CD8-positive, alpha-beta memory T cell (primary cell): ENCODE measurements around the gene GCK. TPM values are rescaled to one million over a fixed set of nuclear protein-coding genes. Genes with fewer than 3 reads are reported as not detected.
"Not testable (repeated sequence)": the region's sequence is repeated elsewhere in the genome, so short reads cannot be mapped to it uniquely, and the experiment has no call there.

Experiments used
- CTCF ChIA-PET: fragments of 350-600 bp; sonication (Branson Sonifier 250); formaldehyde crosslinking; loops from one replicate; lab custom pipeline; 2021; ENCODE audit warnings: antibody characterized with exemption; lab: Charles Lee
- POLR2A ChIA-PET: fragments of 350-600 bp; sonication (Branson Sonifier 250); formaldehyde crosslinking; loops from one replicate; lab custom pipeline; 2021; ENCODE audit warnings: antibody characterized with exemption; lab: Charles Lee
- DNase-seq, 5 donors: peaks; one replicate each; pipeline versions ENCODE4 v3.0.0 to v3.0.0-alpha.2; 2020 to 2022; ENCODE audit warnings: mixed read lengths in 1 of 5
- H3K27ac ChIP-seq: one replicate; pipeline ENCODE4 v1.7.0; 2013; ENCODE audit warnings: low read depth, mild to moderate bottlenecking, low read length, moderate library complexity
- H3K27me3 ChIP-seq: 2 replicates; pipeline ENCODE4 v1.7.0; 2013; ENCODE audit warnings: low read length, mild to moderate bottlenecking; ENCODE audit not compliant: insufficient read depth, poor library complexity, severe bottlenecking
- H3K36me3 ChIP-seq: 2 replicates; pipeline ENCODE4 v1.7.0; 2013; ENCODE audit warnings: mild to moderate bottlenecking, low read length, moderate library complexity; ENCODE audit not compliant: insufficient read depth
- H3K4me1 ChIP-seq: 2 replicates; pipeline ENCODE4 v1.7.0; 2013; ENCODE audit warnings: mild to moderate bottlenecking, low read length, moderate library complexity; ENCODE audit not compliant: insufficient read depth
- H3K4me3 ChIP-seq: 2 replicates; pipeline ENCODE4 v1.7.0; 2013; ENCODE audit warnings: mild to moderate bottlenecking, low read length
- H3K9me3 ChIP-seq: 2 replicates; pipeline ENCODE4 v1.7.0; 2013; ENCODE audit warnings: mild to moderate bottlenecking, low read length
- H3K27ac Mint-ChIP-seq, 8 donors: one replicate each; pipeline ENCODE4 v1.8.0; 2020 to 2021; ENCODE audit warnings: mixed read lengths in 8 of 8, mild to moderate bottlenecking in 6 of 8, inconsistent platforms in 3 of 8, moderate library complexity in 3 of 8
- H3K27me3 Mint-ChIP-seq, 2 donors: one replicate each; pipeline ENCODE4 v1.8.0; 2020 to 2021; ENCODE audit warnings: mixed read lengths in 2 of 2, mild to moderate bottlenecking in 1 of 2, moderate library complexity in 1 of 2
- H3K36me3 Mint-ChIP-seq, 3 donors: one replicate each; pipeline ENCODE4 v1.8.0; 2020 to 2021; ENCODE audit warnings: mixed read lengths in 3 of 3, inconsistent platforms in 1 of 3, mild to moderate bottlenecking in 1 of 3
- H3K4me1 Mint-ChIP-seq, 3 donors: one replicate each; pipeline ENCODE4 v1.8.0; 2020 to 2021; ENCODE audit warnings: mixed read lengths in 3 of 3, inconsistent platforms in 1 of 3, mild to moderate bottlenecking in 1 of 3
- H3K4me3 Mint-ChIP-seq, 7 donors: one replicate each; pipeline ENCODE4 v1.8.0; 2020 to 2021; ENCODE audit warnings: mixed read lengths in 7 of 7, mild to moderate bottlenecking in 6 of 7, moderate library complexity in 4 of 7, inconsistent platforms in 2 of 7
- H3K9me3 Mint-ChIP-seq, 5 donors: one replicate each; pipeline ENCODE4 v1.8.0; 2020 to 2022; ENCODE audit warnings: mixed read lengths in 5 of 5, mild to moderate bottlenecking in 3 of 5, moderate library complexity in 2 of 5, inconsistent platforms in 1 of 5
- polyA plus RNA-seq: library from polyadenylated mRNA; unstranded; fragments of 300-500 nt; fragmentation: Illumina TruSeq; gene quantifications from one replicate; pipeline ENCODE4 v1.2.3, GENCODE V29; 2021
- total RNA-seq, 2 experiments: library from RNA; stranded (reverse); gene quantifications; one replicate each; pipeline ENCODE4 v1.2.3, GENCODE V29; 2021

The GCK gene
- total and polyA plus RNA-seq, 3 experiments from 2014 or later: 0.46 to 1.8 (median 1.0) TPM

GRCh38 chr7:44131173-44132029, 57.8 kb downstream of the GCK start:
- no peaks in the 10 kb centered on the region for H3K9me3 Mint-ChIP-seq
- Histone ChIP-seq H3K4me3 (no peak overlapping the region), H3K27ac (no peak overlapping the region), H3K36me3 (no peaks in the 10 kb centered on the region), H3K4me1 (no peaks in the 10 kb centered on the region), H3K27me3 (no peaks in the 10 kb centered on the region), H3K9me3 (no peaks in the 10 kb centered on the region)
- ChIA-PET POLR2A (no interaction called here), CTCF (interaction anchor here (0.9 kb wide), 1 partner anchor 50 kb away, joined by 3 read pairs; no protein-coding TSS in a partner anchor)
- peaks cover 0 to 9% of the 10 kb centered on the region in 2 donors for H3K27me3 Mint-ChIP-seq
- DNase-seq: no peak
- H3K4me1 Mint-ChIP-seq: no peaks in the 10 kb centered on the region
- H3K36me3 Mint-ChIP-seq: peaks cover 0 to 2% (median 0%) of the 10 kb centered on the region in 3 donors
- H3K4me3 Mint-ChIP-seq: no peak overlapping the region
- no peak overlapping the region for H3K27ac Mint-ChIP-seq

- CTCF ChIA-PET: interaction anchor here (0.9 kb wide), 1 partner anchor 12 kb away, joined by 3 read pairs; no protein-coding TSS in a partner anchor
- DNase-seq: no peak
- Histone ChIP-seq H3K27ac (no peak overlapping the region), H3K36me3 (no peaks in the 10 kb centered on the region), H3K9me3 (no peaks in the 10 kb centered on the region), H3K4me1 (peaks cover 3% of the 10 kb centered on the region), H3K4me3 (no peak overlapping the region), H3K27me3 (no peaks in the 10 kb centered on the region)
- Mint-ChIP-seq H3K9me3 (no peaks in the 10 kb centered on the region), H3K4me1 (peaks cover 3 to 4% (median 4%) of the 10 kb centered on the region in 3 donors), H3K27me3 (peaks cover 0 to 4% of the 10 kb centered on the region in 2 donors), H3K36me3 (peaks cover 0 to 2% (median 1%) of the 10 kb centered on the region in 3 donors), H3K27ac (peak overlapping the region in 1 of 8 donors; percentile 70), H3K4me3 (no peak overlapping the region)
- POLR2A ChIA-PET: no interaction called here
Observed at GRCh38 chr7:44128721-44129582, 60.3 kb downstream of the GCK start.

- Mint-ChIP-seq H3K4me3 (peak overlapping the region in 1 of 7 donors; percentile 60), H3K27me3 (peaks cover 0 to 4% of the 10 kb centered on the region in 2 donors), H3K4me1 (peaks cover 11 to 20% (median 14%) of the 10 kb centered on the region in 3 donors), H3K9me3 (no peaks in the 10 kb centered on the region), H3K27ac (peak overlapping the region in 1 of 8 donors; percentile 19), H3K36me3 (peaks cover 0 to 8% (median 2%) of the 10 kb centered on the region in 3 donors)
- H3K4me3 ChIP-seq: no peak overlapping the region
- peaks cover 13% of the 10 kb centered on the region for H3K4me1 ChIP-seq
- no peak overlapping the region for H3K27ac ChIP-seq
- no peaks in the 10 kb centered on the region for H3K9me3 ChIP-seq
- H3K27me3 ChIP-seq: no peaks in the 10 kb centered on the region
- ChIA-PET POLR2A (no interaction called here), CTCF (no interaction called here)
- DNase-seq: no peak
- no peaks in the 10 kb centered on the region for H3K36me3 ChIP-seq
Observed at GRCh38 chr7:44127161-44127560, 62.1 kb downstream of the GCK start.

- CTCF ChIA-PET, POLR2A ChIA-PET: not testable (repeated sequence)
Observed at GRCh38 chr7:44126574-44126973, 62.7 kb downstream of the GCK start.

GRCh38 chr7:44124822-44125202, 64.4 kb downstream of the GCK start:
- Mint-ChIP-seq H3K27ac (peak overlapping the region in 7 of 8 donors; percentile 41 to 97 (median 79)), H3K36me3 (peaks cover 0 to 23% (median 2%) of the 10 kb centered on the region in 3 donors), H3K4me3 (peak overlapping the region; percentile 30 to 96 (median 91)), H3K9me3 (no peaks in the 10 kb centered on the region), H3K27me3 (peaks cover 0 to 4% of the 10 kb centered on the region in 2 donors), H3K4me1 (peaks cover 18 to 42% (median 25%) of the 10 kb centered on the region in 3 donors)
- Histone ChIP-seq H3K27ac (no peak overlapping the region), H3K36me3 (no peaks in the 10 kb centered on the region), H3K4me3 (no peak overlapping the region), H3K27me3 (no peaks in the 10 kb centered on the region), H3K4me1 (peaks cover 15% of the 10 kb centered on the region), H3K9me3 (no peaks in the 10 kb centered on the region)
- no peak for DNase-seq
- CTCF ChIA-PET: no interaction called here
- POLR2A ChIA-PET: no interaction called here

More at GRCh38 chr7:44126574-44126973, 62.7 kb downstream of the GCK start:
- Mint-ChIP-seq H3K27ac (peak overlapping the region in 2 of 8 donors; percentile 17 to 19), H3K4me3 (peak overlapping the region in 1 of 7 donors; percentile 73), H3K4me1 (peaks cover 12 to 26% (median 16%) of the 10 kb centered on the region in 3 donors)
- not testable (repeated sequence) for H3K9me3 Mint-ChIP-seq, H3K4me3 ChIP-seq, H3K27ac ChIP-seq, H3K36me3 Mint-ChIP-seq, H3K27me3 ChIP-seq, H3K36me3 ChIP-seq, DNase-seq, H3K27me3 Mint-ChIP-seq, H3K9me3 ChIP-seq
- H3K4me1 ChIP-seq: peaks cover 15% of the 10 kb centered on the region

GRCh38 chr7:44123190-44124003, 65.8 kb downstream of the GCK start, which contains the start of gene POLD2:
Gene POLD2 (minus strand): TSS chr7:44123548. CDS start chr7:44122053, 1,495 bp downstream.
- H3K9me3 Mint-ChIP-seq: no peaks in the 10 kb centered on the region
- peak within 1 kb of the TSS; percentile 93 for H3K4me3 ChIP-seq
- H3K27me3 Mint-ChIP-seq: no peaks in the 10 kb centered on the region
- H3K27me3 ChIP-seq: no peaks in the 10 kb centered on the region
- ChIA-PET CTCF (interaction anchor here (0.7 to 1.1 kb wide), 4 partner anchors 12 to 104 kb away, joined by 3 read pairs; no protein-coding TSS in a partner anchor), POLR2A (interaction anchor here (1.1 to 2.0 kb wide), 2 partner anchors 42 to 78 kb away, joined by 3 to 6 read pairs; no protein-coding TSS in a partner anchor)
- H3K4me1 Mint-ChIP-seq: peaks cover 20 to 52% (median 28%) of the 10 kb centered on the region in 3 donors
- peak; percentile 96 to 98 (median 96) for DNase-seq
- H3K36me3 Mint-ChIP-seq: peaks cover 0 to 35% (median 4%) of the 10 kb centered on the region in 3 donors
- H3K4me3 Mint-ChIP-seq: peak within 1 kb of the TSS; percentile 87 to 96 (median 92)
- H3K9me3 ChIP-seq: no peaks in the 10 kb centered on the region
- peak within 1 kb of the TSS; percentile 78 to 99 (median 90) for H3K27ac Mint-ChIP-seq
- H3K4me1 ChIP-seq: peaks cover 15% of the 10 kb centered on the region
- H3K36me3 ChIP-seq: no peaks in the 10 kb centered on the region
- peak within 1 kb of the TSS; percentile 83 for H3K27ac ChIP-seq

- H3K4me1 Mint-ChIP-seq: peaks cover 20 to 56% (median 28%) of the 10 kb centered on the region in 3 donors
- H3K27ac Mint-ChIP-seq: peak overlapping the region in 7 of 8 donors; percentile 73 to 99 (median 86)
- peak overlapping the region; percentile 87 to 96 (median 92) for H3K4me3 Mint-ChIP-seq
- Histone ChIP-seq H3K4me3 (peak overlapping the region; percentile 93), H3K36me3 (no peaks in the 10 kb centered on the region), H3K9me3 (no peaks in the 10 kb centered on the region), H3K27ac (peak overlapping the region; percentile 83), H3K4me1 (peaks cover 15% of the 10 kb centered on the region), H3K27me3 (no peaks in the 10 kb centered on the region)
- H3K9me3 Mint-ChIP-seq: no peaks in the 10 kb centered on the region
- CTCF ChIA-PET: interaction anchor here (0.8 to 1.0 kb wide), 3 partner anchors 29 to 41 kb away, joined by 3 read pairs; no protein-coding TSS in a partner anchor
- no peak for DNase-seq
- H3K27me3 Mint-ChIP-seq: no peaks in the 10 kb centered on the region
- POLR2A ChIA-PET: interaction anchor here (1.1 to 2.0 kb wide), 2 partner anchors 41 to 79 kb away, joined by 3 to 6 read pairs; no protein-coding TSS in a partner anchor
- H3K36me3 Mint-ChIP-seq: peaks cover 0 to 43% (median 2%) of the 10 kb centered on the region in 3 donors
Observed at GRCh38 chr7:44122529-44122928, 66.7 kb downstream of the GCK start.
